OCI-LY1 (cell line): Measurements from ENCODE around the gene GLYATL1.

ENCODE experiments used
- EZH2 ChIP-seq: fragments of 200-600 bp; sonication (generic), shearing (Covaris generic); IDR thresholded peaks from 2 replicates; pipeline ENCODE4 v1.8.0; 2017; ENCODE audit warnings: borderline replicate concordance, mixed run types, mild to moderate bottlenecking, antibody characterized with exemption, low read length, moderate library complexity, mixed read lengths
- TF ChIP-seq, protein P1 (sequence below): fragments of 200-600 bp; sonication (generic), shearing (Covaris generic); IDR thresholded peaks from 2 replicates; pipeline ENCODE4 v1.5.1; 2017; ENCODE audit warnings: mild to moderate bottlenecking, antibody characterized with exemption, low read length, moderate library complexity, mixed read lengths

DNA sequence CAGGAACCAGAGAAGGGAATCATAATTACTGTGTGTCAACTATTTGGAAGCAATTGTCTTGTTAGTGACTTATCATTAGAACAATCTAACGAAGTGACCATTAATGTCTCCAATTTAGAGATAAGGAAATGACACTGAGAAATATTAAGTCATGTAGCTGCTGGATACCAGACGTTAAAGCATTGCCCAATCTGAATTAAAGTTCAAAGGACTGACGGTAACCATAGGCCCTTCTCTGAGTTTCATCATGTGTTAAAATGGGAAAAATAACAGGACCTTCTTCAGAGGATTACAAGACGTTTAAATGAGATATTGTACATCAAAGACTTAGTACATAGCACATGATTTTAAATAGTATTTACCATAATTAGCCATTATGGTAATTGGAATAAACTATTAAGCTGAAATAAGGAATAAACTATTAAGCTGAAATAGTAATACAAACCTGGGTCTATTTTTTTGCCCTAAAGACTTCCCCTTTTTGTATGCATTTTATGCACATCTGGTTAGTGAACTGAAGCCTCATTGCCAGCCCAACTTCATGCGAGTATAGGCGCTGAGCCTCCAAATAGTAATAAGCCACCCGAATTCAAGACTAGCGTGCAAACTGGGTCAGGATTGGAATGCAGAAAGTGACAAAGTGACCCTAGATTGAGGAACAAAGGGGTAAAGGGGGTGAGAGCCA lies 41.0 kb downstream of the GLYATL1 start:
- TF ChIP-seq, protein P1, sequence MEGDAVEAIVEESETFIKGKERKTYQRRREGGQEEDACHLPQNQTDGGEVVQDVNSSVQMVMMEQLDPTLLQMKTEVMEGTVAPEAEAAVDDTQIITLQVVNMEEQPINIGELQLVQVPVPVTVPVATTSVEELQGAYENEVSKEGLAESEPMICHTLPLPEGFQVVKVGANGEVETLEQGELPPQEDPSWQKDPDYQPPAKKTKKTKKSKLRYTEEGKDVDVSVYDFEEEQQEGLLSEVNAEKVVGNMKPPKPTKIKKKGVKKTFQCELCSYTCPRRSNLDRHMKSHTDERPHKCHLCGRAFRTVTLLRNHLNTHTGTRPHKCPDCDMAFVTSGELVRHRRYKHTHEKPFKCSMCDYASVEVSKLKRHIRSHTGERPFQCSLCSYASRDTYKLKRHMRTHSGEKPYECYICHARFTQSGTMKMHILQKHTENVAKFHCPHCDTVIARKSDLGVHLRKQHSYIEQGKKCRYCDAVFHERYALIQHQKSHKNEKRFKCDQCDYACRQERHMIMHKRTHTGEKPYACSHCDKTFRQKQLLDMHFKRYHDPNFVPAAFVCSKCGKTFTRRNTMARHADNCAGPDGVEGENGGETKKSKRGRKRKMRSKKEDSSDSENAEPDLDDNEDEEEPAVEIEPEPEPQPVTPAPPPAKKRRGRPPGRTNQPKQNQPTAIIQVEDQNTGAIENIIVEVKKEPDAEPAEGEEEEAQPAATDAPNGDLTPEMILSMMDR, result no peak
- TF ChIP-seq EZH2, result no peak
